ENCODE results near the gene MTCH2. TPM values are rescaled to one million over a fixed set of nuclear protein-coding genes. Genes with fewer than 3 reads are reported as not detected.

Gene MTCH2
- total RNA-seq, 1 donor = 39.3 TPM

Small RNA genes lying within 50 kb of the gene (small RNA-seq; reads per million reads assigned to genes)
- gene RNU5E-10P = not detected

Other genes starting within 250 kb of the MTCH2 start
- 26.4 TPM for gene SLC39A13, start 234.0 kb downstream of the MTCH2 start, total RNA-seq
- 60.3 TPM for gene PSMC3, start 216.1 kb downstream of the MTCH2 start, total RNA-seq
- gene RAPSN, start 193.4 kb downstream of the MTCH2 start, total RNA-seq = 0.54 TPM
- gene CELF1, start 89.4 kb downstream of the MTCH2 start, total RNA-seq = 94.5 TPM
- gene PTPMT1, start 77.0 kb downstream of the MTCH2 start, total RNA-seq = 110 TPM
- 33.1 TPM for gene KBTBD4, start 63.6 kb downstream of the MTCH2 start, total RNA-seq
- 97.8 TPM for gene NDUFS3, start 63.5 kb downstream of the MTCH2 start, total RNA-seq
- 0.27 TPM for gene FAM180B, start 55.9 kb downstream of the MTCH2 start, total RNA-seq
- 97.2 TPM for gene C1QTNF4, start 48.1 kb downstream of the MTCH2 start, total RNA-seq
- gene AGBL2, start 72.8 kb upstream of the MTCH2 start, total RNA-seq = 1.9 TPM
- gene FNBP4, start 124.8 kb upstream of the MTCH2 start, total RNA-seq = 101 TPM
- 33.7 TPM for gene NUP160, start 205.8 kb upstream of the MTCH2 start, total RNA-seq